Fibroblast of lung (primary cell): ENCODE results near the gene POLR3H. TPM values are rescaled to one million over a fixed set of nuclear protein-coding genes. Genes with fewer than 3 reads are reported as not detected.

Experiments
- DNase-seq, 2 donors: peaks; one replicate each; pipeline versions ENCODE4 v3.0.0 to v3.0.0-alpha.2; 2010; ENCODE audit warnings: low read depth in 2 of 2
- H2AFZ ChIP-seq: 2 replicates; pipeline ENCODE4 v1.5.1; 2012; ENCODE audit warnings: low read length, control low read depth, inconsistent platforms
- H3K27ac ChIP-seq: 2 replicates; pipeline ENCODE4 v1.5.1; 2011; ENCODE audit warnings: low read length, control low read depth; ENCODE audit not compliant: insufficient read depth
- H3K27me3 ChIP-seq: 2 replicates; pipeline ENCODE4 v1.5.1; 2011; ENCODE audit warnings: mild to moderate bottlenecking, low read length; ENCODE audit not compliant: control insufficient read depth, insufficient read depth
- H3K36me3 ChIP-seq: 2 replicates; pipeline ENCODE4 v1.5.1; 2011; ENCODE audit warnings: low read length; ENCODE audit not compliant: control insufficient read depth, insufficient read depth
- H3K4me1 ChIP-seq: 2 replicates; pipeline ENCODE4 v1.5.1; 2011; ENCODE audit warnings: low read length; ENCODE audit not compliant: control insufficient read depth, insufficient read depth; ENCODE audit errors: extremely low read depth
- H3K4me2 ChIP-seq: 2 replicates; pipeline ENCODE4 v1.5.1; 2011; ENCODE audit warnings: low read length, control low read depth; ENCODE audit not compliant: insufficient read depth; ENCODE audit errors: extremely low read depth
- H3K4me3 ChIP-seq, 4 experiments: fragments of 200-600 bp in 1 of 4; sonication (generic) in 1 of 4; replicated peaks in 1 of 4; 2 replicates each; pipeline ENCODE4 v1.5.1; 2011 to 2016; ENCODE audit warnings: low read length in 4 of 4, low read depth in 3 of 4, mild to moderate bottlenecking in 3 of 4, control low read depth in 2 of 4, inconsistent platforms in 1 of 4, mixed read lengths in 1 of 4; ENCODE audit not compliant: insufficient read depth in 1 of 4; ENCODE audit errors: control extremely low read depth in 1 of 4
- H3K79me2 ChIP-seq: 2 replicates; pipeline ENCODE4 v1.5.1; 2012; ENCODE audit warnings: mild to moderate bottlenecking, low read length, inconsistent platforms; ENCODE audit not compliant: control insufficient read depth, insufficient read depth
- H3K9ac ChIP-seq: 2 replicates; pipeline ENCODE4 v1.5.1; 2011; ENCODE audit warnings: mild to moderate bottlenecking, low read length, control low read depth; ENCODE audit not compliant: insufficient read depth
- H3K9me3 ChIP-seq: 2 replicates; pipeline ENCODE4 v1.5.1; 2012; ENCODE audit warnings: low read depth, low read length; ENCODE audit not compliant: control insufficient read depth, insufficient read depth
- H4K20me1 ChIP-seq: 2 replicates; pipeline ENCODE4 v1.5.1; 2011; ENCODE audit warnings: low read length; ENCODE audit not compliant: control insufficient read depth, insufficient read depth; ENCODE audit errors: extremely low read depth
- CTCF ChIP-seq, 2 donors: IDR thresholded peaks in 1 of 2; conservative IDR thresholded peaks in 1 of 2; 1 replicate in 1 of 2; 2 replicates in 1 of 2; pipeline ENCODE4 v1.5.1; 2011 to 2012; ENCODE audit warnings: low read length in 2 of 2, control low read depth in 1 of 2, inconsistent platforms in 1 of 2, low read depth in 1 of 2, mild to moderate bottlenecking in 1 of 2
- EZH2 ChIP-seq: IDR thresholded peaks from 2 replicates; pipeline ENCODE4 v1.5.1; 2012; ENCODE audit warnings: low read length, control low read depth, mild to moderate bottlenecking; ENCODE audit errors: missing control alignments
- polyA plus RNA-seq, 2 donors: library from polyadenylated mRNA; depleted of rRNA in 1 of 2; stranded (reverse) in 1 of 2; unstranded in 1 of 2; fragments of >200 nt; gene quantifications; 2 replicates each; pipeline ENCODE4 v1.2.1, GENCODE V29; 2011 to 2012; ENCODE audit warnings: missing spikeins in 1 of 2
- total RNA-seq: library from RNA; depleted of rRNA; stranded (reverse); fragments of >200 nt; gene quantifications from 2 replicates; pipeline ENCODE4 v1.2.1, GENCODE V29; 2014

The POLR3H gene
- total and polyA plus RNA-seq, 2 donors (not counting 1 experiment from before 2014, with no cell fraction given) = 19.7 to 42.6 TPM

GRCh38 chr22:41525450-41526225 lies 18.6 kb downstream of the POLR3H start:
- Histone ChIP-seq H3K4me3 (no peak overlapping the region), H3K79me2 (peaks cover 6% of the 10 kb centered on the region), H4K20me1 (no peaks in the 10 kb centered on the region), H3K36me3 (peaks cover 44% of the 10 kb centered on the region), H3K9me3 (no peaks in the 10 kb centered on the region), H3K27ac (peak overlapping the region; percentile 98), H2AFZ (no peak overlapping the region), H3K27me3 (no peaks in the 10 kb centered on the region), H3K4me2 (peak overlapping the region; percentile 32), H3K4me1 (peaks cover 31% of the 10 kb centered on the region), H3K9ac (no peak overlapping the region)
- TF ChIP-seq CTCF (conservative IDR thresholded peaks at IDR 0.05 in 1 of 2, IDR thresholded peaks at IDR 0.05 in 1 of 2; ENCODE audit: low read depth in 1 of 2, low read length in 2 of 2) = no peak
- no peak for TF ChIP-seq EZH2
- DNase-seq = no peak

- no peaks in the 10 kb centered on the region for H3K9me3 ChIP-seq
- peak overlapping the region; percentile 98 for H3K27ac ChIP-seq
- H3K4me1 ChIP-seq = peaks cover 31% of the 10 kb centered on the region
- peak overlapping the region; percentile 55 for H3K9ac ChIP-seq
- no peaks in the 10 kb centered on the region for H3K27me3 ChIP-seq
- peak overlapping the region; percentile 80 for H3K4me2 ChIP-seq
- H3K36me3 ChIP-seq = peaks cover 42% of the 10 kb centered on the region
- no peak overlapping the region for H2AFZ ChIP-seq
- H3K79me2 ChIP-seq = peaks cover 6% of the 10 kb centered on the region
- peak overlapping the region in 1 of 4 experiments; percentile 33 for H3K4me3 ChIP-seq
- no peaks in the 10 kb centered on the region for H4K20me1 ChIP-seq
- DNase-seq = no peak
- TF ChIP-seq EZH2 (no peak), CTCF (conservative IDR thresholded peaks at IDR 0.05 in 1 of 2, IDR thresholded peaks at IDR 0.05 in 1 of 2; ENCODE audit: low read depth in 1 of 2, low read length in 2 of 2) (peak in 1 of 2 donors; percentile 9)
Observed at GRCh38 chr22:41524809-41525449, 19.3 kb downstream of the POLR3H start.

- H3K27ac ChIP-seq = peak overlapping the region; percentile 98
- H3K4me1 ChIP-seq = peaks cover 31% of the 10 kb centered on the region
- H3K4me2 ChIP-seq = peak overlapping the region; percentile 80
- H4K20me1 ChIP-seq = no peaks in the 10 kb centered on the region
- H2AFZ ChIP-seq = no peak overlapping the region
- peaks cover 40% of the 10 kb centered on the region for H3K36me3 ChIP-seq
- peaks cover 6% of the 10 kb centered on the region for H3K79me2 ChIP-seq
- peak in 1 of 2 donors; percentile 90 for DNase-seq
- TF ChIP-seq EZH2 (no peak), CTCF (conservative IDR thresholded peaks at IDR 0.05 in 1 of 2, IDR thresholded peaks at IDR 0.05 in 1 of 2; ENCODE audit: low read depth in 1 of 2, low read length in 2 of 2) (no peak)
- peak overlapping the region in 1 of 4 experiments; percentile 33 for H3K4me3 ChIP-seq
- H3K9ac ChIP-seq = peak overlapping the region; percentile 55
- H3K9me3 ChIP-seq = no peaks in the 10 kb centered on the region
- no peaks in the 10 kb centered on the region for H3K27me3 ChIP-seq
Observed at GRCh38 chr22:41524251-41524661, 20.0 kb downstream of the POLR3H start.
